Neural cell (in vitro differentiated cells): Measurements from ENCODE around the gene CD101.

Experiments
- EP300 ChIP-seq: fragments of 450-650 bp; conservative IDR thresholded peaks from 2 replicates; pipeline ENCODE4 v1.6.1; 2014; ENCODE audit warnings: antibody characterized with exemption, mild to moderate bottlenecking, moderate library complexity; ENCODE audit not compliant: poor library complexity, severe bottlenecking
- EZH2 ChIP-seq: fragments of 200-600, 300-800 bp; shearing (Covaris generic), sonication (generic); IDR thresholded peaks from 2 replicates; pipeline ENCODE4 v1.6.1; 2014; ENCODE audit warnings: antibody characterized with exemption, low read length, borderline replicate concordance, mild to moderate bottlenecking; ENCODE audit not compliant: insufficient read depth, poor library complexity, severe bottlenecking
- MXI1 ChIP-seq: fragments of 450-650 bp; conservative IDR thresholded peaks from 2 replicates; pipeline ENCODE4 v1.6.1; 2014; ENCODE audit warnings: antibody characterized with exemption, mild to moderate bottlenecking; ENCODE audit not compliant: poor library complexity, severe bottlenecking
- POLR2AphosphoS5 ChIP-seq: IDR thresholded peaks from 2 replicates; pipeline ENCODE4 v1.6.1; 2012
- RAD21 ChIP-seq: fragments of 450-650 bp; conservative IDR thresholded peaks from 2 replicates; pipeline ENCODE4 v1.6.1; 2014; ENCODE audit warnings: antibody characterized with exemption, mild to moderate bottlenecking, moderate library complexity
- TF ChIP-seq, protein P1 (sequence below): fragments of 450-650 bp; IDR thresholded peaks from 2 replicates; pipeline ENCODE4 v1.5.1; 2014; ENCODE audit warnings: antibody characterized with exemption, mild to moderate bottlenecking, moderate library complexity; ENCODE audit not compliant: poor library complexity, severe bottlenecking
- TF ChIP-seq, protein P2 (sequence below): IDR thresholded peaks from 2 replicates; pipeline ENCODE4 v1.6.1; 2012; ENCODE audit warnings: borderline replicate concordance

DNA sequence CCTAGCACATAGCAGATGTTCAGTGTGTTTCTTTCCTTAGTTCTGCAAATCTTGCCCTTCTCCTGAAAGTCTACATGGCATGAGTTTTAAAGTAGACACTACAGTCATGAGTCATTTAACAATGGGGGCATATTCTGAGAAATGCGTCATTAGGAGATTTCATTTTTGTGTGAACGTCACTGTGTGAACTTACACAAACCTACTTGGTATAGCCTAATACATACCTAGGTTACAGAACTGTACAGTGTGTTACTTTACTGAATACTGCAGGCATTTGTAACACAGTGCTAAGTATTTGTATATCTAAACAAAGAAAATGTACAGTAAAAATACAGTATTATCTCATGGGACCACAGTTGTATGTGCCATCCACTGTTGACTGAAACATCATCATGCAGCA, 68.6 kb downstream of the CD101 start:
- TF ChIP-seq RAD21 (no peak), POLR2AphosphoS5 (no peak), EZH2 (no peak), EP300 (no peak), MXI1 (no peak)
- TF ChIP-seq, protein P1, sequence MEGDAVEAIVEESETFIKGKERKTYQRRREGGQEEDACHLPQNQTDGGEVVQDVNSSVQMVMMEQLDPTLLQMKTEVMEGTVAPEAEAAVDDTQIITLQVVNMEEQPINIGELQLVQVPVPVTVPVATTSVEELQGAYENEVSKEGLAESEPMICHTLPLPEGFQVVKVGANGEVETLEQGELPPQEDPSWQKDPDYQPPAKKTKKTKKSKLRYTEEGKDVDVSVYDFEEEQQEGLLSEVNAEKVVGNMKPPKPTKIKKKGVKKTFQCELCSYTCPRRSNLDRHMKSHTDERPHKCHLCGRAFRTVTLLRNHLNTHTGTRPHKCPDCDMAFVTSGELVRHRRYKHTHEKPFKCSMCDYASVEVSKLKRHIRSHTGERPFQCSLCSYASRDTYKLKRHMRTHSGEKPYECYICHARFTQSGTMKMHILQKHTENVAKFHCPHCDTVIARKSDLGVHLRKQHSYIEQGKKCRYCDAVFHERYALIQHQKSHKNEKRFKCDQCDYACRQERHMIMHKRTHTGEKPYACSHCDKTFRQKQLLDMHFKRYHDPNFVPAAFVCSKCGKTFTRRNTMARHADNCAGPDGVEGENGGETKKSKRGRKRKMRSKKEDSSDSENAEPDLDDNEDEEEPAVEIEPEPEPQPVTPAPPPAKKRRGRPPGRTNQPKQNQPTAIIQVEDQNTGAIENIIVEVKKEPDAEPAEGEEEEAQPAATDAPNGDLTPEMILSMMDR: no peak
- TF ChIP-seq, protein P2, sequence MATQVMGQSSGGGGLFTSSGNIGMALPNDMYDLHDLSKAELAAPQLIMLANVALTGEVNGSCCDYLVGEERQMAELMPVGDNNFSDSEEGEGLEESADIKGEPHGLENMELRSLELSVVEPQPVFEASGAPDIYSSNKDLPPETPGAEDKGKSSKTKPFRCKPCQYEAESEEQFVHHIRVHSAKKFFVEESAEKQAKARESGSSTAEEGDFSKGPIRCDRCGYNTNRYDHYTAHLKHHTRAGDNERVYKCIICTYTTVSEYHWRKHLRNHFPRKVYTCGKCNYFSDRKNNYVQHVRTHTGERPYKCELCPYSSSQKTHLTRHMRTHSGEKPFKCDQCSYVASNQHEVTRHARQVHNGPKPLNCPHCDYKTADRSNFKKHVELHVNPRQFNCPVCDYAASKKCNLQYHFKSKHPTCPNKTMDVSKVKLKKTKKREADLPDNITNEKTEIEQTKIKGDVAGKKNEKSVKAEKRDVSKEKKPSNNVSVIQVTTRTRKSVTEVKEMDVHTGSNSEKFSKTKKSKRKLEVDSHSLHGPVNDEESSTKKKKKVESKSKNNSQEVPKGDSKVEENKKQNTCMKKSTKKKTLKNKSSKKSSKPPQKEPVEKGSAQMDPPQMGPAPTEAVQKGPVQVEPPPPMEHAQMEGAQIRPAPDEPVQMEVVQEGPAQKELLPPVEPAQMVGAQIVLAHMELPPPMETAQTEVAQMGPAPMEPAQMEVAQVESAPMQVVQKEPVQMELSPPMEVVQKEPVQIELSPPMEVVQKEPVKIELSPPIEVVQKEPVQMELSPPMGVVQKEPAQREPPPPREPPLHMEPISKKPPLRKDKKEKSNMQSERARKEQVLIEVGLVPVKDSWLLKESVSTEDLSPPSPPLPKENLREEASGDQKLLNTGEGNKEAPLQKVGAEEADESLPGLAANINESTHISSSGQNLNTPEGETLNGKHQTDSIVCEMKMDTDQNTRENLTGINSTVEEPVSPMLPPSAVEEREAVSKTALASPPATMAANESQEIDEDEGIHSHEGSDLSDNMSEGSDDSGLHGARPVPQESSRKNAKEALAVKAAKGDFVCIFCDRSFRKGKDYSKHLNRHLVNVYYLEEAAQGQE: no peak
